ENCODE results near the gene THSD4.

The THSD4 gene

GRCh38 chr15:71543413-71543812 is 428.1 kb downstream of the THSD4 start:
- TF ChIP-seq EZH2phosphoT487 (IDR thresholded peaks at IDR 0.05; ENCODE audit: low read length), result no peak
- TF ChIP-seq, protein P1, sequence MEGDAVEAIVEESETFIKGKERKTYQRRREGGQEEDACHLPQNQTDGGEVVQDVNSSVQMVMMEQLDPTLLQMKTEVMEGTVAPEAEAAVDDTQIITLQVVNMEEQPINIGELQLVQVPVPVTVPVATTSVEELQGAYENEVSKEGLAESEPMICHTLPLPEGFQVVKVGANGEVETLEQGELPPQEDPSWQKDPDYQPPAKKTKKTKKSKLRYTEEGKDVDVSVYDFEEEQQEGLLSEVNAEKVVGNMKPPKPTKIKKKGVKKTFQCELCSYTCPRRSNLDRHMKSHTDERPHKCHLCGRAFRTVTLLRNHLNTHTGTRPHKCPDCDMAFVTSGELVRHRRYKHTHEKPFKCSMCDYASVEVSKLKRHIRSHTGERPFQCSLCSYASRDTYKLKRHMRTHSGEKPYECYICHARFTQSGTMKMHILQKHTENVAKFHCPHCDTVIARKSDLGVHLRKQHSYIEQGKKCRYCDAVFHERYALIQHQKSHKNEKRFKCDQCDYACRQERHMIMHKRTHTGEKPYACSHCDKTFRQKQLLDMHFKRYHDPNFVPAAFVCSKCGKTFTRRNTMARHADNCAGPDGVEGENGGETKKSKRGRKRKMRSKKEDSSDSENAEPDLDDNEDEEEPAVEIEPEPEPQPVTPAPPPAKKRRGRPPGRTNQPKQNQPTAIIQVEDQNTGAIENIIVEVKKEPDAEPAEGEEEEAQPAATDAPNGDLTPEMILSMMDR (IDR thresholded peaks at IDR 0.05; ENCODE audit: low read length), result no peak
- no peak for TF ChIP-seq EZH2 (optimal IDR thresholded peaks at IDR 0.05; ENCODE audit: low read depth, low read length)
- no peaks in the 10 kb centered on the region for H3K36me3 ChIP-seq (replicated peaks; ENCODE audit: insufficient read depth, low read length)
- H3F3A ChIP-seq (ENCODE audit: insufficient read depth, low read length), result no peaks in the 10 kb centered on the region
- H4K20me1 ChIP-seq (ENCODE audit: insufficient read depth, low read length), result no peaks in the 10 kb centered on the region
- H3K79me2 ChIP-seq (ENCODE audit: low read length), result no peaks in the 10 kb centered on the region
- H3K4me3 ChIP-seq (ENCODE audit: low read length), result no peak overlapping the region
- H3K9me3 ChIP-seq (replicated peaks; ENCODE audit: insufficient read depth, low read length), result no peaks in the 10 kb centered on the region
- no peak overlapping the region for H3K27ac ChIP-seq (ENCODE audit: low read length)
- no peak for DNase-seq
- H2AFZ ChIP-seq (ENCODE audit: low read length), result no peak overlapping the region
- H3K4me2 ChIP-seq (ENCODE audit: low read depth, low read length), result no peak overlapping the region
- no peaks in the 10 kb centered on the region for H3K9me2 ChIP-seq (replicated peaks; ENCODE audit: insufficient read depth, low read length)
- no peaks in the 10 kb centered on the region for H3K27me3 ChIP-seq (replicated peaks; ENCODE audit: insufficient read depth, low read length)
- H3K4me1 ChIP-seq (ENCODE audit: low read length), result no peaks in the 10 kb centered on the region
- no peak overlapping the region for H3K9ac ChIP-seq (ENCODE audit: low read length)

DNA sequence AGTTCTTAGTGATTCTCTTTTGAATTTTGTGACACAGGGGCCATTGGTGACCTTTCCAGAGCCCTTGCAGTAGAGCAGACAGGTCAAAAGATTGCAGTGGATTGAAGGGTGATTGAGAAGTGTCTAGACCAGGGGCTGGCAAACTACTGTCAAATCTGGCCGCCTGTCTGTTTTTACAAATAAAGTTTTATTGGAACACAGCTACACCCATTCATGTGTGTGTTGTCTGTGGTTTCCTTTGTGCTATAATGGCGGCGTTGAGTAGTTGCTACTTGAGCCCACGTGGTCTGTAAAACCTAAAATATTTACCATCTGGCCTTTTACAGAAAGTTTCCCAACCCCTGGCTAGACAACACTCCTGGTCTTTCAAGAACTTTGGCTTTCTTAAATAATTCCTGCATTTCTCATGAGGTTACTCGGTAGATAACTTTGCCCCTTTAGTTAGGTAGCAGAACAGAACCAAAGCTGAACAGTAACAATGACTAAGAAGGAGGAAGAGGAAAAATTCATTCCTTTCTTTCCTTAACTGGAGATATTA is 430.0 kb downstream of the THSD4 start:
- H3K4me1 ChIP-seq (ENCODE audit: low read length), result no peaks in the 10 kb centered on the region
- TF ChIP-seq EZH2 (optimal IDR thresholded peaks at IDR 0.05; ENCODE audit: low read depth, low read length) (no peak), EZH2phosphoT487 (IDR thresholded peaks at IDR 0.05; ENCODE audit: low read length) (no peak)
- TF ChIP-seq, protein P1 (IDR thresholded peaks at IDR 0.05; ENCODE audit: low read length), result no peak
- H3K4me2 ChIP-seq (ENCODE audit: low read depth, low read length), result no peak overlapping the region
- no peaks in the 10 kb centered on the region for H3K79me2 ChIP-seq (ENCODE audit: low read length)
- no peaks in the 10 kb centered on the region for H3K9me3 ChIP-seq (replicated peaks; ENCODE audit: insufficient read depth, low read length)
- no peak for DNase-seq
- no peaks in the 10 kb centered on the region for H3K9me2 ChIP-seq (replicated peaks; ENCODE audit: insufficient read depth, low read length)
- no peaks in the 10 kb centered on the region for H3F3A ChIP-seq (ENCODE audit: insufficient read depth, low read length)
- no peak overlapping the region for H3K4me3 ChIP-seq (ENCODE audit: low read length)
- H3K9ac ChIP-seq (ENCODE audit: low read length), result no peak overlapping the region
- H3K27me3 ChIP-seq (replicated peaks; ENCODE audit: insufficient read depth, low read length), result no peaks in the 10 kb centered on the region
- no peak overlapping the region for H2AFZ ChIP-seq (ENCODE audit: low read length)
- no peak overlapping the region for H3K27ac ChIP-seq (ENCODE audit: low read length)
- no peaks in the 10 kb centered on the region for H3K36me3 ChIP-seq (replicated peaks; ENCODE audit: insufficient read depth, low read length)
- no peaks in the 10 kb centered on the region for H4K20me1 ChIP-seq (ENCODE audit: insufficient read depth, low read length)

DNA sequence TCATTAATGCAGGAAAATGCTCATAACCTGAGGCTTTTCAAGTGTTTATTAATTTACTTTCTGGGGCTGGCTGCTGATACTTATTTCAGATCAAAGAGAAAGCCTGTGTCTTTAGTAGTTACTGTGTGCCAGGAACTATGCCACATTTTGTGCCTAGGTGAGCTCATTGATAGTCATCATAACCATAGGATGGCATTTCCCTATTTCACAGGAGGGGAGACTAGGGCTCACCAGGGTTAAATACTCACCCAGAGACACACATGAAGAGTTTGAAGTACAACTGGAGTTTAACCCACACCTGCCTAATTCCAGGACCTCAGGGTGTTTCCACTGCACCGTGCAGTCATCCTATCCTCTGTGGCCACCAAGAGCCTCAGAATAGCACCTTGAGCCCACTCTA is 430.7 kb downstream of the THSD4 start:
- Histone ChIP-seq H2AFZ (ENCODE audit: low read length) (no peak overlapping the region), H3K9me2 (replicated peaks; ENCODE audit: insufficient read depth, low read length) (no peaks in the 10 kb centered on the region), H3K36me3 (replicated peaks; ENCODE audit: insufficient read depth, low read length) (no peaks in the 10 kb centered on the region), H3F3A (ENCODE audit: insufficient read depth, low read length) (no peaks in the 10 kb centered on the region), H4K20me1 (ENCODE audit: insufficient read depth, low read length) (no peaks in the 10 kb centered on the region), H3K9ac (ENCODE audit: low read length) (no peak overlapping the region), H3K79me2 (ENCODE audit: low read length) (no peaks in the 10 kb centered on the region), H3K9me3 (replicated peaks; ENCODE audit: insufficient read depth, low read length) (no peaks in the 10 kb centered on the region), H3K27ac (ENCODE audit: low read length) (no peak overlapping the region), H3K4me2 (ENCODE audit: low read depth, low read length) (no peak overlapping the region), H3K4me3 (ENCODE audit: low read length) (no peak overlapping the region), H3K4me1 (ENCODE audit: low read length) (no peaks in the 10 kb centered on the region), H3K27me3 (replicated peaks; ENCODE audit: insufficient read depth, low read length) (no peaks in the 10 kb centered on the region)
- TF ChIP-seq, protein P1 (IDR thresholded peaks at IDR 0.05; ENCODE audit: low read length), result no peak
- no peak for TF ChIP-seq EZH2phosphoT487 (IDR thresholded peaks at IDR 0.05; ENCODE audit: low read length)
- TF ChIP-seq EZH2 (optimal IDR thresholded peaks at IDR 0.05; ENCODE audit: low read depth, low read length), result no peak
- DNase-seq, result no peak

All from MM.1S (cell line).